Type B pancreatic cell (in vitro differentiated cells): Measurements from ENCODE around the gene SLC15A1. TPM values are rescaled to one million over a fixed set of nuclear protein-coding genes. Genes with fewer than 3 reads are reported as not detected.

ENCODE experiments used
- DNase-seq: peaks from one replicate; pipeline ENCODE4 v3.0.0; 2021; ENCODE audit warnings: mixed read lengths; ENCODE audit not compliant: unreplicated experiment; ENCODE audit errors: extremely low spot score
- H3K27ac Mint-ChIP-seq: 2 replicates; pipeline ENCODE4 v1.8.0; 2021; ENCODE audit warnings: mild to moderate bottlenecking, mixed read lengths
- H3K27me3 Mint-ChIP-seq: 2 replicates; pipeline ENCODE4 v1.8.0; 2021; ENCODE audit warnings: mixed read lengths
- H3K36me3 Mint-ChIP-seq: 2 replicates; pipeline ENCODE4 v1.8.0; 2021; ENCODE audit warnings: mixed read lengths
- H3K4me1 Mint-ChIP-seq: one replicate; pipeline ENCODE4 v1.8.0; 2021; ENCODE audit warnings: mixed read lengths; ENCODE audit not compliant: unreplicated experiment
- H3K4me3 Mint-ChIP-seq: 2 replicates; pipeline ENCODE4 v1.8.0; 2021; ENCODE audit warnings: mild to moderate bottlenecking, mixed read lengths
- H3K9me3 Mint-ChIP-seq: 2 replicates; pipeline ENCODE4 v1.8.0; 2021; ENCODE audit warnings: mixed read lengths
- long read RNA-seq: library from polyadenylated mRNA; unstranded; transcript quantifications from one replicate; pipeline ENCODE4 v2.0.0, GENCODE V29; 2020
- total RNA-seq: library from RNA; stranded (reverse); gene quantifications from 2 replicates; pipeline ENCODE4 v1.2.1, GENCODE V29; 2021; ENCODE audit warnings: low replicate concordance
- TF ChIP-seq, protein P1 (sequence below): fragments of 200-600 bp; sonication (generic); conservative IDR thresholded peaks from 2 replicates; pipeline ENCODE4 v1.5.0; 2021; ENCODE audit warnings: antibody characterized with exemption, mild to moderate bottlenecking

The SLC15A1 gene, protein sequence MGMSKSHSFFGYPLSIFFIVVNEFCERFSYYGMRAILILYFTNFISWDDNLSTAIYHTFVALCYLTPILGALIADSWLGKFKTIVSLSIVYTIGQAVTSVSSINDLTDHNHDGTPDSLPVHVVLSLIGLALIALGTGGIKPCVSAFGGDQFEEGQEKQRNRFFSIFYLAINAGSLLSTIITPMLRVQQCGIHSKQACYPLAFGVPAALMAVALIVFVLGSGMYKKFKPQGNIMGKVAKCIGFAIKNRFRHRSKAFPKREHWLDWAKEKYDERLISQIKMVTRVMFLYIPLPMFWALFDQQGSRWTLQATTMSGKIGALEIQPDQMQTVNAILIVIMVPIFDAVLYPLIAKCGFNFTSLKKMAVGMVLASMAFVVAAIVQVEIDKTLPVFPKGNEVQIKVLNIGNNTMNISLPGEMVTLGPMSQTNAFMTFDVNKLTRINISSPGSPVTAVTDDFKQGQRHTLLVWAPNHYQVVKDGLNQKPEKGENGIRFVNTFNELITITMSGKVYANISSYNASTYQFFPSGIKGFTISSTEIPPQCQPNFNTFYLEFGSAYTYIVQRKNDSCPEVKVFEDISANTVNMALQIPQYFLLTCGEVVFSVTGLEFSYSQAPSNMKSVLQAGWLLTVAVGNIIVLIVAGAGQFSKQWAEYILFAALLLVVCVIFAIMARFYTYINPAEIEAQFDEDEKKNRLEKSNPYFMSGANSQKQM
- total RNA-seq = 3.2 and 10.9 TPM in 2 replicates
- long read RNA-seq, transcript SLC15A1-202 (23 exons, 3,106 nt) = major isoform, 11 of 13 reads
- long read RNA-seq, partial matches to known transcripts = 1 of 13 reads
- long read RNA-seq, other reads (novel, unspliced or antisense) = 1 of 13 reads

DNA sequence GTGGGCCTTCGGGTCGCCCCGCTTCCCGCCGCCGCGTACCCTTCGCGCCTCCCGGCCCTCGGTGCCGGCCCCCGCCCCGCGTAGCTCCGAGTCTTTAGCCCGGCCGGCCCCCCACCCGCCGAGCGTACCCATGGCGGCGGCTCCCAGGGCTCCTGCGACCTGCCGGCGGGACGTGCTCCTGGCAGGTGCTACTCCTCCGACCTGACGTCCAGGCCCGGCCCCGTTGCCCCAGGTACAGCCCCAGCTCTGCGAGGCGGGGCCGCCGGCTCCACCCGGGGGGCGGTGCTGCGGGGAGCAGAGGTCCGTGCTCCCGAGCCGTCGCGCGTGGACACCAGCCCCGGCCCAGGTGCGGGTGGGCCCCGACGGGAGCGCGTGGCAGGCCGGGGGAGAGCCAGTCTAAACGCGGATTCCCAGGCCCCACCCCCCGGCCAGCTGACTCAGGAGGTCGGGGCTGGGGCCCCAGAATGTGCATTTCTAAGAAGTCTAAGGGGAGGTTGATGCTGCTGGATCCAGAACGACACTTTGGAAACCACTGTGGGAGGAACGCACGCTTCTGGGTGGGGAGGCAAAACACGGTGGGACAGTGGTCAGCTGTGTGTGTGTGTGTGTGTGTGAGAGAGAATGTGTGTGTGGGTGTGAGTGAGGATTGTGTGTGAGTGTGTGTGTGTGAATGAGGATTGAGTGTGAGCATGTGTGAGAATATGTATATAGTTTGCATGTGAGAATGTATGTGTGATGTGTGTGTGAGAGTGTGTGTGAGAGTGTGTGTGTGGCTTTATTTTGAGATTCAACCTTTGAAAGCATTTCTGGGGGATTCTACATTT, at the start of gene SLC15A1:
Gene SLC15A1, minus strand, starts transcription at position 206 of the 824 bp plus-strand sequence. Its CDS starts 74 bp downstream, at position 132.
- H3K27ac Mint-ChIP-seq = peak within 1 kb of the TSS; percentile 82
- TF ChIP-seq, protein P1, sequence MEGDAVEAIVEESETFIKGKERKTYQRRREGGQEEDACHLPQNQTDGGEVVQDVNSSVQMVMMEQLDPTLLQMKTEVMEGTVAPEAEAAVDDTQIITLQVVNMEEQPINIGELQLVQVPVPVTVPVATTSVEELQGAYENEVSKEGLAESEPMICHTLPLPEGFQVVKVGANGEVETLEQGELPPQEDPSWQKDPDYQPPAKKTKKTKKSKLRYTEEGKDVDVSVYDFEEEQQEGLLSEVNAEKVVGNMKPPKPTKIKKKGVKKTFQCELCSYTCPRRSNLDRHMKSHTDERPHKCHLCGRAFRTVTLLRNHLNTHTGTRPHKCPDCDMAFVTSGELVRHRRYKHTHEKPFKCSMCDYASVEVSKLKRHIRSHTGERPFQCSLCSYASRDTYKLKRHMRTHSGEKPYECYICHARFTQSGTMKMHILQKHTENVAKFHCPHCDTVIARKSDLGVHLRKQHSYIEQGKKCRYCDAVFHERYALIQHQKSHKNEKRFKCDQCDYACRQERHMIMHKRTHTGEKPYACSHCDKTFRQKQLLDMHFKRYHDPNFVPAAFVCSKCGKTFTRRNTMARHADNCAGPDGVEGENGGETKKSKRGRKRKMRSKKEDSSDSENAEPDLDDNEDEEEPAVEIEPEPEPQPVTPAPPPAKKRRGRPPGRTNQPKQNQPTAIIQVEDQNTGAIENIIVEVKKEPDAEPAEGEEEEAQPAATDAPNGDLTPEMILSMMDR = no peak
- H3K27me3 Mint-ChIP-seq = peaks cover 50% of the 10 kb centered on the region
- H3K9me3 Mint-ChIP-seq = peaks cover 6% of the 10 kb centered on the region
- no peak for DNase-seq
- peak within 1 kb of the TSS; percentile 83 for H3K4me3 Mint-ChIP-seq
- no peaks in the 10 kb centered on the region for H3K4me1 Mint-ChIP-seq
- peaks cover 4% of the 10 kb centered on the region for H3K36me3 Mint-ChIP-seq

DNA sequence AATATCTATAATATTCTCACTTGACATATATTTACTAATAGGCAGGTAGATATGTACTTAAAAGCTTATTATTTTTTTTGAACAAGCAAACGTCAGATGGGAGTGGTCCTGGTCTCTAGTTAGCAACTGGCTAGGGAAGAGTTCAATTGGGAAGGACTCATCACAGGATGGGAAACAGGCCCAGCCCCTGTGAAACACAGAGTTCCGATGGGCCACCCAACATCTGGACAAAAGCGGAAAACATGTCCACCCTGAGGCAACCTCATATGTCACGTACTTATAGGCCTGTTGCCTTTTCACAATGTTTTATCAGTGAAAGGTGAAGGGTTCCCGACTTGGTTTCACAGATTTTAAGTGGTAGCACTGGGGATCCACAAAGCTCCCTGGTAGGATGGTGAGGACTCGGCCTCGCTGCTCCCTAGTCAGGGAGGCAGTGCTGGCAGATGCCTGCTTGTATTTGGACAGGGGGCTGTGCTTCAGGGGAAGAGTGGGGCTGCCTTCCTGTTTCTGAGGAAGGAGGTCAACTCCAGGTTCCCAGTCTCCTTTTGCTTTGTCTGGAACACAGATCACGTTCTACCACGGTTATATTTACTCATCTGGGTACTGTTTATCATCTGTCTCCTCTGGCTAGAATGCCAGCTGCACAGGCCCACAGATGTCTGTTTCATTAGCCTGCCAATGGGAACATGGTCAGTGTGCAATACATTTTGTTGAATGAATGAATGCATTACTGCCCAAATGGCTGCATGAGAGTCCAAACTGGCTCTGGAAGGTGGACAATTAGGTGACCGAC, 49.4 kb upstream of the SLC15A1 start:
- TF ChIP-seq, protein P1 = no peak
- Mint-ChIP-seq H3K36me3 (peaks cover 9% of the 10 kb centered on the region), H3K9me3 (no peaks in the 10 kb centered on the region), H3K4me3 (no peak overlapping the region), H3K27ac (no peak overlapping the region), H3K27me3 (no peaks in the 10 kb centered on the region), H3K4me1 (peaks cover 7% of the 10 kb centered on the region)
- DNase-seq = peak; percentile 24

DNA sequence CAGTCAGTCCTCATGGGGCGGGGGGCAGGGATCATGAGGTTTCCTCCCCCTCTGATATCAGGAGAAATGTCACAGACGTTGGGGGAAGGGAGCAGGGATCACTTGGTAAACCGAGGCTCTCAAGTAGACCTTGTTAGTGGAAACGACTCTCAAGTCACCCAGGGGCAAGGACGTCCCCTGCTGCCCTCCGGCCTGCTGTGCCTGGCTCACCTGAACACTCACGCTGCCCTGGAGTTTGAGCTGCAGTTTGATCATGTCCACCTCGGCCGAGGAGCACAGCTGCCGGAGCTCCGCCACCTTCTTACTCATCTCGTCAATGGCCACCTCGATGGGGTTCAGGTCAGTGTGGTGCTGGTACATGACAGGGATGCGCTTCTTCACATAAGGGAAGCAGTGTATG, 47.6 kb upstream of the SLC15A1 start:
- Mint-ChIP-seq H3K9me3 (no peaks in the 10 kb centered on the region), H3K27ac (no peak overlapping the region), H3K4me3 (no peak overlapping the region), H3K36me3 (peaks cover 9% of the 10 kb centered on the region), H3K4me1 (peaks cover 7% of the 10 kb centered on the region), H3K27me3 (no peaks in the 10 kb centered on the region)
- DNase-seq = peak; percentile 48
- TF ChIP-seq, protein P1 = no peak

DNA sequence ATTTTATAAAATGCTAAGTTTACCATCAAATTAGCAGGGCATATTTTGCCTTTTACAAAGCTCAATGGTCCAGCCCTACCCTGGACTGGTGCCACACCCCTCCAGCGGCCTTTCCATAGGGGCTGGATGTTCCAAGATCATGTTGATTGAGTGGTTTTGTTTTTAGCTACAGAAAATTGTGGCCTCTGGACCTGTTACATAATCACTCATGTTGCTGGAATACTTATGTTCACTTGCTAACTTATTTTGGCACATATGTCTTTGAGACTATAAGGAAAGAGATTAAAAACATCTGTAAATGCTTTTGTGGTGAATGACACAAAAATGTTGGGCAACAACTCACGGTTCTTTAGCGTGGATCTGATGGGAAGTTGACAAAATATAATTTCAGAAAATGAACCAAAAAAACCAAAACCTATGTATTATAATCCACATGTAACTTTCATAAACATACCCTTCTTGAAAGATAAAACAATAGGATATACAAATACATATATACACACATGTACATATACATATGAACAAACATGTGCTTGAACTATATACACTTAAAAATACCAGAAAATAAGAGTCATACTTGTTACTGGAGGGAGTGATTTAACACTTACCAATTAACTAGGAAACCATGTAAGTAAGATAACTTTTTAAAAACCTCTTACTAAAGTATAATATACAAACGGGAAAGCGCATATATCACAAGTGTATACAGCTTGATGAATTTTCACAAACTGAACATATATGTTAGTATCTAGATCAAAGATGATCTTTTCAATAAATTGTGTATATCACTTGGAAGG, 46.6 kb upstream of the SLC15A1 start:
- Mint-ChIP-seq H3K27ac (no peak overlapping the region), H3K36me3 (peaks cover 16% of the 10 kb centered on the region), H3K9me3 (no peaks in the 10 kb centered on the region), H3K4me1 (peaks cover 7% of the 10 kb centered on the region), H3K27me3 (no peaks in the 10 kb centered on the region), H3K4me3 (no peak overlapping the region)
- no peak for DNase-seq
- TF ChIP-seq, protein P1 = no peak
